ENCODE data around the gene MRPL53. TPM values are rescaled to one million over a fixed set of nuclear protein-coding genes. Genes with fewer than 3 reads are reported as not detected.

The MRPL53 gene
- total and polyA plus RNA-seq, 2 of the 13 experiments (the other 11 are each of a cell fraction or from before 2014, with no cell fraction given): 34.3 to 51.9 TPM

DNA sequence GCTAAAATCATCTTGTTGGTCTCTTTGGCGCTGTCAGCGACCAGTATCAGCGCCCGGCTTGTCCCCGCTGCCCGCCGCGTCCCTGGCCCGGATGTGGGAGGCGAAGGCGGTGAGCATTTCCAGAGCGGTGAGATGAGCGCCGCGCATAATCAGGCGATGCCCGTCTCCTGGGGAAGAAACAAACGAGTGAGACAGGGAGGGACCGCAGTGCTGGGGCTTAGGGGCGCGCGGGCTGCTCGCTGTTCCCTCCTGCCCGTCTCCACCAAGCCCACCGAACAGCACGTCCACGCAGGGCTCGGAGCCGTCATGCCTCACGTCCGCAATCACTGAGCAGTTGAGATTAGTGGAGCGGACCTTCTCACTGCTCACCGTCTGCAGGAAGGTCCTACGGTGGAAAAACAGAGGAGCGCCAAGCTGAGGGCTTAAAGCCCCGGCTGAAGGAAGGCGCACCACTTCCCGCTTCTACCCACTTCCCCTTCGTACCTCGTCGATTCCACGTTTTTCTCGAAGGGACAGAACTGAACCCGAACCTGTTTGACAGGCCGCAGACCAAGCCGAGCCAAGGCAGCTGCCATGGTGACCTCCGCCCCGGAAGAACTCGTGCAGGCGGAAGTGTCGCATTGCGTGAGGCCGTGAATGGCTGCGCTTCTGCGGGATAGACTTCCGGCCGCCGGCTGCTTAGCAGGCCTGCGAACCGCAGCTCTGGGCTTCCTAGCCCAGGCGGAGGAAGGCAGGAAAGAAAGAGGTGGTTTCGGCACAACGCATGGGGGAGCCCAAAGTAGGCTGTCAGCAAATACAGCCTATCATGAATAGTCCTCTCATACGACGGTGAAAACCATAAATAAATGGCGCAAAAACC is at the start of gene MRPL53 (continued):
- TF ChIP-seq ZNF737 (CRISPR knock-in tag; IDR thresholded peaks at IDR 0.05; ENCODE audit: borderline replicate concordance): peak; percentile 95
- peak; percentile 100 for TF ChIP-seq ZNF619 (CRISPR knock-in tag; IDR thresholded peaks at IDR 0.05)
- TF ChIP-seq GATAD1 (CRISPR knock-in tag; IDR thresholded peaks at IDR 0.05): peak; percentile 99
- peak; percentile 61; the same call in 1 of the 2 replicates for TF ChIP-seq ZNF138 (CRISPR knock-in tag; IDR thresholded peaks at IDR 0.05; ENCODE audit: low read depth)
- TF ChIP-seq MEIS1 (CRISPR knock-in tag; IDR thresholded peaks at IDR 0.05; ENCODE audit: borderline replicate concordance): 0 out of 2 replicates have a peak, but pooled peaks have one; percentile 95
- no peak for TF ChIP-seq ZNF260 (CRISPR knock-in tag; IDR thresholded peaks at IDR 0.05; ENCODE audit: borderline replicate concordance, low read depth)

DNA sequence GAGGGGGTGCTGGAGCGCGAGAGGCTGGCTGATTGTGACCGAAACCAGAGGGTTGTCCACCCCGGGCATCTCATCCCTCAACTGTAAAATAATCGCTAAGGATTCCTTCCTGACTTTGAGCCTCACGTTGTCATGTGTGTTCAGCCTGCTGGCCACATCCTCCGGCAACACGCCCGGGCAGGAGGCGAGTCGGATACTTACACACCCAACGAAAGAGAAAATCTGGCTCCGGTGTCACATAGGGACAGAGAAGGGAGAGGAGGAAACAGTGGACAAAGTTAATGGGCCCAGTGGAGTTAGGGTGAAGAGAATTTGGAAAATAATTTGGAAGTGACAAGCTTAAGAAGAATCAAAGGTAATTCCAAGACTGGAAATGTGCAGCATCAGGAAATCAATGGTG is 44.2 kb upstream of the MRPL53 start:
- ChIA-PET POLR2A (interaction anchor here (1.0 to 1.1 kb wide), 2 partner anchors 13 to 35 kb away, joined by 3 to 4 read pairs; partner anchors contain the start of gene HTRA2), CTCF (ENCODE audit: low intra/inter-chr PET ratio, low total read pairs) (no interaction called here)
- in situ Hi-C loops (cut with HindIII; ENCODE audit: extremely low pct_ligation_motif_present, low pct_unique_long_range_greater_than_20kb) (no loop called here), intact Hi-C loops (cut with micrococcal nuclease; ENCODE audit: unreplicated experiment) (no loop called here)
- no peaks in the 10 kb centered on the region for H4K20me1 ChIP-seq (ENCODE audit: insufficient read depth, low read length)
- ATAC-seq (no peak), FAIRE-seq (no peak), DNase-seq (ENCODE audit: low spot score) (no peak)
- BruUV-seq (replicated peaks): no TSS peak
- no peak overlapping the region for H2AFZ ChIP-seq (ENCODE audit: low read length)
- H3K4me3 ChIP-seq (replicated peaks in 1 of 3; ENCODE audit: insufficient read depth in 1 of 3, low read depth in 2 of 3, low read length in 3 of 3): no peak overlapping the region
- no peaks in the 10 kb centered on the region for H3K9me3 ChIP-seq (ENCODE audit: low read length)
- peaks cover 13 to 21% of the 10 kb centered on the region in 2 experiments; a peak in 4 of 5 replicates for H3K36me3 ChIP-seq (replicated peaks in 1 of 2; ENCODE audit: control insufficient read depth in 1 of 2, insufficient read depth in 2 of 2, low read length in 2 of 2)
- H3K27ac ChIP-seq (ENCODE audit: extremely low read length, insufficient read depth, low read length): no peak overlapping the region
- H3K9ac ChIP-seq (ENCODE audit: insufficient read depth, low read depth, low read length): no peak overlapping the region
- peaks cover 31% of the 10 kb centered on the region for H3K4me1 ChIP-seq (ENCODE audit: insufficient read depth, low read length)
- 94% methylated on average over 13 of the region's 13 CpGs for WGBS (ENCODE audit: low lambda C conversion rate)
- no peaks in the 10 kb centered on the region for H3K27me3 ChIP-seq (ENCODE audit: control insufficient read depth in 1 of 2, insufficient read depth in 2 of 2, low read length in 2 of 2)
- no peaks in the 10 kb centered on the region for H3K79me2 ChIP-seq (ENCODE audit: insufficient read depth, low read length)
- no peak overlapping the region for H3K4me2 ChIP-seq (ENCODE audit: low read depth, low read length)
- TF ChIP-seq PTBP1 (IDR thresholded peaks at IDR 0.05; ENCODE audit: low read depth, low read length, poor library complexity, severe bottlenecking) (no peak), ZNF446 (CRISPR knock-in tag; IDR thresholded peaks at IDR 0.05) (no peak), KMT2A (CRISPR knock-in tag; IDR thresholded peaks at IDR 0.05) (no peak), ZSCAN20 (CRISPR knock-in tag; IDR thresholded peaks at IDR 0.05; ENCODE audit: borderline replicate concordance) (no peak), BORCS8-MEF2B (CRISPR knock-in tag; IDR thresholded peaks at IDR 0.05) (no peak), REXO4 (CRISPR knock-in tag; IDR thresholded peaks at IDR 0.05; ENCODE audit: borderline replicate concordance) (no peak), ZFP36L1 (CRISPR knock-in tag; IDR thresholded peaks at IDR 0.05) (no peak), ZNF205 (CRISPR knock-in tag; IDR thresholded peaks at IDR 0.05) (no peak), CEBPG (CRISPR knock-in tag; IDR thresholded peaks at IDR 0.05) (no peak), CCAR2 (optimal IDR thresholded peaks at IDR 0.05; ENCODE audit: low read depth, low read length) (no peak), ATAD3A (CRISPR knock-in tag; IDR thresholded peaks at IDR 0.05) (no peak)
- TF ChIP-seq, protein P1, sequence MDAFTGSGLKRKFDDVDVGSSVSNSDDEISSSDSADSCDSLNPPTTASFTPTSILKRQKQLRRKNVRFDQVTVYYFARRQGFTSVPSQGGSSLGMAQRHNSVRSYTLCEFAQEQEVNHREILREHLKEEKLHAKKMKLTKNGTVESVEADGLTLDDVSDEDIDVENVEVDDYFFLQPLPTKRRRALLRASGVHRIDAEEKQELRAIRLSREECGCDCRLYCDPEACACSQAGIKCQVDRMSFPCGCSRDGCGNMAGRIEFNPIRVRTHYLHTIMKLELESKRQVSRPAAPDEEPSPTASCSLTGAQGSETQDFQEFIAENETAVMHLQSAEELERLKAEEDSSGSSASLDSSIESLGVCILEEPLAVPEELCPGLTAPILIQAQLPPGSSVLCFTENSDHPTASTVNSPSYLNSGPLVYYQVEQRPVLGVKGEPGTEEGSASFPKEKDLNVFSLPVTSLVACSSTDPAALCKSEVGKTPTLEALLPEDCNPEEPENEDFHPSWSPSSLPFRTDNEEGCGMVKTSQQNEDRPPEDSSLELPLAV (CRISPR knock-in tag; conservative IDR thresholded peaks at IDR 0.05; ENCODE audit: low read depth): no peak
- TF ChIP-seq, protein P2, sequence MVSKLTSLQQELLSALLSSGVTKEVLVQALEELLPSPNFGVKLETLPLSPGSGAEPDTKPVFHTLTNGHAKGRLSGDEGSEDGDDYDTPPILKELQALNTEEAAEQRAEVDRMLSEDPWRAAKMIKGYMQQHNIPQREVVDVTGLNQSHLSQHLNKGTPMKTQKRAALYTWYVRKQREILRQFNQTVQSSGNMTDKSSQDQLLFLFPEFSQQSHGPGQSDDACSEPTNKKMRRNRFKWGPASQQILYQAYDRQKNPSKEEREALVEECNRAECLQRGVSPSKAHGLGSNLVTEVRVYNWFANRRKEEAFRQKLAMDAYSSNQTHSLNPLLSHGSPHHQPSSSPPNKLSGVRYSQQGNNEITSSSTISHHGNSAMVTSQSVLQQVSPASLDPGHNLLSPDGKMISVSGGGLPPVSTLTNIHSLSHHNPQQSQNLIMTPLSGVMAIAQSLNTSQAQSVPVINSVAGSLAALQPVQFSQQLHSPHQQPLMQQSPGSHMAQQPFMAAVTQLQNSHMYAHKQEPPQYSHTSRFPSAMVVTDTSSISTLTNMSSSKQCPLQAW (CRISPR knock-in tag; IDR thresholded peaks at IDR 0.05): no peak

All from HepG2 (cell line).